Measurements from ENCODE around the gene TMEM82.

DNA sequence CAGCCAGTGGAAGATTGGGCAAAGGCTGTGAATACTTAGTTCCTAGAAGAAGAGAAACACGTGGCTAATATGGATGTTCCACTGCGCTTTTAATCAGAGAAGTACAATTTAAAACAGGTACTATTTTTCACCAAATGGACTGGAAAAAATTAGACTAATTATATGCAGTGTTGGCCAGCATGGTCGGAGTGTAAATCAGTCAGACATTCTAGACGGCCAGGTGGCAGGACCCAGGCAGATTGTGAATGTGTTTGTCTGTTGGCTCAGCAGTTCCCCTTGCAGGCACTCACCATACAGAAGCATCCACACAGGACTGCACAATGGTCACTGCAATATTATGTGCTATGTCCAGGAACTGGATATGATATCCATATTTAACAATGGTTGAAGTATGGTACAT, 30.1 kb upstream of the TMEM82 start:
- TF ChIP-seq CTCF (optimal IDR thresholded peaks at IDR 0.05 in 1 of 3, IDR thresholded peaks at IDR 0.05 in 1 of 3, conservative IDR thresholded peaks at IDR 0.05 in 1 of 3; ENCODE audit: extremely low read depth in 1 of 3, insufficient read depth in 2 of 3, low read length in 3 of 3) (no peak), EZH2 (IDR thresholded peaks at IDR 0.05; ENCODE audit: low read length) (no peak)

All from keratinocyte (primary cell).